ENCODE measurements around the gene RAB14. TPM values are rescaled to one million over a fixed set of nuclear protein-coding genes. Genes with fewer than 3 reads are reported as not detected.
"Not testable (repeated sequence)": the region's sequence is repeated elsewhere in the genome, so short reads cannot be mapped to it uniquely, and the experiment has no call there.

The RAB14 gene
- total and polyA plus RNA-seq, 4 donors, result 26.3 to 108 (median 55.9) TPM

DNA sequence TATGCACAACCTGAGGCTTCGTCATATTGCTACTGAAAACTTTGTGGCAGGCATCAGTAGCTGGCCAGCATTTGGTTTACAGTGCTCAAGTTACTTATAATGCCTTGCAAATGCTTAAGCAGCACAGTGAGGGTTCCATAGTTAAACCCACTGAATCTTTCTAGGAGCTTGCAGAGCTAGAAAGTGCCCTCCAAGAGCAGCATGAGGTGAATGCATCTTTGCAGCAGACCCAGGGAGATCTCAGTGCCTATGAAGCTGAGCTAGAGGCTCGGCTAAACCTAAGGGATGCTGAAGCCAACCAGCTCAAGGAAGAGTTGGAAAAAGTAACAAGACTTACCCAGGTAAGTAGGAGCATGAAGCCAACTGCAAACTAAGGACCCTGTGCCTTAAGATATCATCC is 66.0 kb downstream of the RAB14 start:
- Histone ChIP-seq H3K4me1 (ENCODE audit: control insufficient read depth in 5 of 5, insufficient read depth in 5 of 5, low read length in 5 of 5) (peaks cover 0 to 3% (median 0%) of the 10 kb centered on the region in 5 donors), H3K27ac (ENCODE audit: low read depth in 1 of 2, low read length in 1 of 2) (no peak overlapping the region), H3K9me3 (ENCODE audit: control insufficient read depth in 4 of 4, insufficient read depth in 3 of 4, low read length in 3 of 4) (no peaks in the 10 kb centered on the region), H3K27me3 (ENCODE audit: control insufficient read depth in 3 of 3, insufficient read depth in 3 of 3, low read length in 2 of 3) (no peaks in the 10 kb centered on the region), H3K36me3 (ENCODE audit: control insufficient read depth in 4 of 4, insufficient read depth in 4 of 4, low read length in 4 of 4) (peaks cover 2 to 24% (median 10%) of the 10 kb centered on the region in 4 donors), H3K4me3 (no peak overlapping the region), H3K9ac (ENCODE audit: insufficient read depth in 1 of 2, low read length in 2 of 2) (no peak overlapping the region)
- no peak for TF ChIP-seq CTCF (IDR thresholded peaks at IDR 0.05; ENCODE audit: control extremely low read depth, extremely low read depth)
- ATAC-seq (ENCODE audit: insufficient read depth, low FRiP score), result no peak
- no peak for DNase-seq
- WGBS, 2 donors, result 96% methylated on average over 2 of the region's 2 CpGs

- no peak overlapping the region for H3K9ac ChIP-seq (ENCODE audit: insufficient read depth in 1 of 2, low read length in 2 of 2)
- no peaks in the 10 kb centered on the region for H3K9me3 ChIP-seq (ENCODE audit: control insufficient read depth in 4 of 4, insufficient read depth in 3 of 4, low read length in 3 of 4)
- peaks cover 2 to 14% (median 7%) of the 10 kb centered on the region in 4 donors for H3K36me3 ChIP-seq (ENCODE audit: control insufficient read depth in 4 of 4, insufficient read depth in 4 of 4, low read length in 4 of 4)
- peak in 2 of 3 donors; percentile 13 to 28 for DNase-seq
- no peak overlapping the region for H3K27ac ChIP-seq (ENCODE audit: low read depth in 1 of 2, low read length in 1 of 2)
- TF ChIP-seq CTCF (IDR thresholded peaks at IDR 0.05; ENCODE audit: control extremely low read depth, extremely low read depth), result no peak
- no peak for ATAC-seq (ENCODE audit: insufficient read depth, low FRiP score)
- 73 to 77% methylated on average over 19 of the region's 19 CpGs for WGBS, 2 donors
- peaks cover 0 to 3% (median 0%) of the 10 kb centered on the region in 5 donors for H3K4me1 ChIP-seq (ENCODE audit: control insufficient read depth in 5 of 5, insufficient read depth in 5 of 5, low read length in 5 of 5)
- H3K4me3 ChIP-seq, result no peak overlapping the region
- no peaks in the 10 kb centered on the region for H3K27me3 ChIP-seq (ENCODE audit: control insufficient read depth in 3 of 3, insufficient read depth in 3 of 3, low read length in 2 of 3)
These were observed 68.4 kb downstream of the RAB14 start for GRCh38 chr9:121133104-121133816.

DNA sequence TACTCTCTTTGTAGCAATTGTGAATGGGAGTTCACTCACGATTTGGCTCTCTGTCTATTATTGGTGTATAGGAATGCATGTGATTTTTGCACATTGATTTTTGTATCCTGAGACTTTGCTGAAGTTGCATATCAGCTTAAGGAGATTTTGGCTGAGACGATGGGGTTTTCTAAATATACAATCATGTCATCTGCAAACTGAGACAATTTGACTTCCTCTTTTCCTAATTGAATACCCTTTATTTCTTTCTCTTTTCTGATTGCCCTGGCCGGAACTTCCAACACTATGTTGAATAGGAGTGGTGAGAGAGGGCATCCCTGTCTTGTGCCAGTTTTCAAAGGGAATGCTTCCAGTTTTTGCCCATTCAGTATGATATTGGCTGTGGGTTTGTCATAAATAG is 72.3 kb downstream of the RAB14 start:
- not testable (repeated sequence) for H3K9me3 ChIP-seq (ENCODE audit: control insufficient read depth in 4 of 4, insufficient read depth in 3 of 4, low read length in 3 of 4); H3K9ac ChIP-seq (ENCODE audit: insufficient read depth in 1 of 2, low read length in 2 of 2); H3K4me3 ChIP-seq; H3K27ac ChIP-seq (ENCODE audit: low read depth in 1 of 2, low read length in 1 of 2); ATAC-seq (ENCODE audit: insufficient read depth, low FRiP score); H3K4me1 ChIP-seq (ENCODE audit: control insufficient read depth in 5 of 5, insufficient read depth in 5 of 5, low read length in 5 of 5); H3K27me3 ChIP-seq (ENCODE audit: control insufficient read depth in 3 of 3, insufficient read depth in 3 of 3, low read length in 2 of 3); DNase-seq
- H3K36me3 ChIP-seq (ENCODE audit: control insufficient read depth in 4 of 4, insufficient read depth in 4 of 4, low read length in 4 of 4), result peaks cover 0 to 10% (median 5%) of the 10 kb centered on the region in 4 donors
- WGBS, 2 donors, result 65 to 75% methylated on average over 3 of the region's 3 CpGs

Small RNA genes lying within 50 kb of the gene (small RNA-seq; reads per million reads assigned to genes)
- gene RN7SL181P (ENCODE audit: low replicate concordance), result not detected

Other genes starting within 250 kb of the RAB14 start
- gene C5, start 151.6 kb downstream of the RAB14 start, total RNA-seq, result 10 to 100 TPM; 16.4 to 53.2 TPM
- gene C5, start 151.6 kb downstream of the RAB14 start, polyA plus RNA-seq, result 1 to 10 TPM; 9.5 to 9.8 TPM
- gene CNTRL, start 126.9 kb downstream of the RAB14 start, total RNA-seq, result 10 to 100 TPM; 25.7 to 42.9 TPM
- 10 to 100 TPM in 1 of 2 donors, 1 to 10 TPM in 1; 9.5 to 10.8 TPM for gene CNTRL, start 126.9 kb downstream of the RAB14 start, polyA plus RNA-seq
- gene GSN, start 66.3 kb upstream of the RAB14 start, total RNA-seq, result 100 to 1,000 TPM; 133 to 468 TPM
- 100 to 1,000 TPM; 201 to 265 TPM for gene GSN, start 66.3 kb upstream of the RAB14 start, polyA plus RNA-seq
- gene STOM, start 168.4 kb upstream of the RAB14 start, total RNA-seq, result 100 to 1,000 TPM; 405 to 470 TPM
- gene STOM, start 168.4 kb upstream of the RAB14 start, polyA plus RNA-seq, result 100 to 1,000 TPM; 311 to 413 TPM